Thoracic aorta (tissue), 2 donors: ENCODE data around the gene PFKFB2. TPM values are rescaled to one million over a fixed set of nuclear protein-coding genes. Genes with fewer than 3 reads are reported as not detected.

ENCODE experiments used
- ATAC-seq: fragments of 150-250 bp; one replicate; pipeline ENCODE4 v1.8.0; 2017; ENCODE audit warnings: low read depth; ENCODE audit not compliant: insufficient number of reproducible peaks, low FRiP score
- DNase-seq: peaks from one replicate; pipeline ENCODE4 v3.0.0-alpha.2; 2020; ENCODE audit warnings: low spot score
- H3K27ac ChIP-seq, 2 donors: fragments of 200-600 bp; sonication (generic); 1 replicate in 1 of 2; 2 replicates in 1 of 2; pipeline ENCODE4 v1.5.1; 2016; ENCODE audit warnings: mild to moderate bottlenecking in 2 of 2, moderate library complexity in 2 of 2
- H3K27me3 ChIP-seq: fragments of 200-600 bp; sonication (generic); replicated peaks from 2 replicates; pipeline ENCODE4 v1.6.0; 2016; ENCODE audit warnings: mild to moderate bottlenecking; ENCODE audit not compliant: insufficient read depth
- H3K36me3 ChIP-seq: fragments of 200-600 bp; sonication (generic); one replicate; pipeline ENCODE4 v1.5.1; 2016
- H3K4me1 ChIP-seq, 2 donors: fragments of 200-600 bp; sonication (generic); 1 replicate in 1 of 2; 2 replicates in 1 of 2; pipeline versions ENCODE4 v1.5.1 to v1.6.0; 2016; ENCODE audit warnings: low read depth in 2 of 2, mild to moderate bottlenecking in 1 of 2; ENCODE audit not compliant: control insufficient read depth in 1 of 2
- H3K4me3 ChIP-seq: fragments of 200-600 bp; sonication (generic); 2 replicates; pipeline ENCODE4 v1.5.1; 2016; ENCODE audit warnings: mild to moderate bottlenecking
- H3K9me3 ChIP-seq: fragments of 200-600 bp; sonication (generic); 2 replicates; pipeline ENCODE4 v1.5.1; 2016
- CTCF ChIP-seq: fragments of 200-600 bp; sonication (generic); IDR thresholded peaks from one replicate; pipeline ENCODE4 v1.5.1; 2019; ENCODE audit warnings: antibody characterized with exemption
- total RNA-seq, 2 donors: library from RNA; depleted of rRNA; stranded (reverse); fragments of >200 nt; gene quantifications; one replicate each; pipeline versions ENCODE4 v1.1.0 to v1.2.3, GENCODE V29; 2016

The PFKFB2 gene
- total RNA-seq, 2 donors from 2014 or later = 6.4 to 8.5 TPM

GRCh38 chr1:207049974-207050391 is 3.1 kb upstream of the PFKFB2 start:
- ATAC-seq (no peak), DNase-seq (no peak)
- TF ChIP-seq CTCF = peak; percentile 77
- Histone ChIP-seq H3K9me3 (no peaks in the 10 kb centered on the region), H3K36me3 (peaks cover 12% of the 10 kb centered on the region), H3K27me3 (no peaks in the 10 kb centered on the region), H3K27ac (peak overlapping the region; percentile 76 to 80), H3K4me1 (peaks cover 27 to 39% of the 10 kb centered on the region in 2 donors), H3K4me3 (peak overlapping the region; percentile 92)

GRCh38 chr1:207050480-207051190 is 2.4 kb upstream of the PFKFB2 start:
- DNase-seq = peak; percentile 70
- peaks cover 12% of the 10 kb centered on the region for H3K36me3 ChIP-seq
- H3K9me3 ChIP-seq = no peaks in the 10 kb centered on the region
- H3K4me3 ChIP-seq = peak overlapping the region; percentile 92
- H3K4me1 ChIP-seq = peaks cover 23 to 39% of the 10 kb centered on the region in 2 donors
- H3K27ac ChIP-seq = peak overlapping the region; percentile 76 to 80
- ATAC-seq = peak; percentile 65
- no peak for TF ChIP-seq CTCF
- H3K27me3 ChIP-seq = no peaks in the 10 kb centered on the region

GRCh38 chr1:207051191-207051943 is 1.7 kb upstream of the PFKFB2 start, which contains the start of gene YOD1:
Gene YOD1 (minus strand): TSS chr1:207051208. CDS start chr1:207051030, 178 bp downstream.
- Histone ChIP-seq H3K4me3 (peak within 1 kb of the TSS; percentile 92), H3K9me3 (no peaks in the 10 kb centered on the region), H3K4me1 (peaks cover 19 to 35% of the 10 kb centered on the region in 2 donors), H3K27ac (peak within 1 kb of the TSS; percentile 76 to 80), H3K27me3 (no peaks in the 10 kb centered on the region), H3K36me3 (peaks cover 12% of the 10 kb centered on the region)
- TF ChIP-seq CTCF = no peak
- peak; percentile 11 for ATAC-seq
- DNase-seq = no peak

GRCh38 chr1:207054491-207054890 is 1.4 kb downstream of the PFKFB2 start:
- no peaks in the 10 kb centered on the region for H3K36me3 ChIP-seq
- peak overlapping the region in 1 of 2 donors; percentile 19 for H3K27ac ChIP-seq
- H3K4me1 ChIP-seq = peaks cover 7 to 17% of the 10 kb centered on the region in 2 donors
- no peak for ATAC-seq
- TF ChIP-seq CTCF = no peak
- H3K4me3 ChIP-seq = no peak overlapping the region
- DNase-seq = no peak
- no peaks in the 10 kb centered on the region for H3K27me3 ChIP-seq
- H3K9me3 ChIP-seq = no peaks in the 10 kb centered on the region

- Histone ChIP-seq H3K27ac (no peak overlapping the region), H3K4me1 (peaks cover 5 to 14% of the 10 kb centered on the region in 2 donors), H3K4me3 (no peak overlapping the region), H3K27me3 (no peaks in the 10 kb centered on the region), H3K36me3 (no peaks in the 10 kb centered on the region), H3K9me3 (no peaks in the 10 kb centered on the region)
- no peak for DNase-seq
- ATAC-seq = no peak
- no peak for TF ChIP-seq CTCF
Observed at GRCh38 chr1:207055386-207056001, 2.4 kb downstream of the PFKFB2 start.
